ENCODE measurements around the gene ZNF407.

GRCh38 chr18:74698881-74699280 is 101.2 kb downstream of the ZNF407 start:
- no peak for TF ChIP-seq CTCF (IDR thresholded peaks at IDR 0.05; ENCODE audit: low read depth, low read length, poor library complexity, severe bottlenecking)
- no peak for TF ChIP-seq EZH2phosphoT487 (IDR thresholded peaks at IDR 0.05; ENCODE audit: borderline replicate concordance, low read length)
